Measurements from ENCODE around the gene RBM27. TPM values are rescaled to one million over a fixed set of nuclear protein-coding genes. Genes with fewer than 3 reads are reported as not detected.
A peak's percentile ranks its signal among the peaks of the same experiment; 100 is the strongest.

Gene RBM27
- total and polyA plus RNA-seq, 2 of the 4 experiments (the other 2 are of a cell fraction), result 7.7 to 19.2 TPM

GRCh38 chr5:146219243-146219642 lies 15.8 kb downstream of the RBM27 start:
- TF ChIP-seq RCOR1 (IDR thresholded peaks at IDR 0.05; ENCODE audit: insufficient replicate concordance, low read length), result no peak
- peak; percentile 61; the same call in 1 of the 2 replicates for TF ChIP-seq MAFK (IDR thresholded peaks at IDR 0.05; ENCODE audit: low read depth, low read length)
- no peak for TF ChIP-seq CEBPB (IDR thresholded peaks at IDR 0.05; ENCODE audit: low read depth, low read length)
- TF ChIP-seq MXI1 (IDR thresholded peaks at IDR 0.05; ENCODE audit: borderline replicate concordance, low read depth, low read length), result no peak
- TF ChIP-seq SMC3 (IDR thresholded peaks at IDR 0.05; ENCODE audit: low read depth, low read length), result no peak
- no peak for TF ChIP-seq USF2 (IDR thresholded peaks at IDR 0.05; ENCODE audit: low read depth, low read length)
- TF ChIP-seq ELK1 (IDR thresholded peaks at IDR 0.05; ENCODE audit: borderline replicate concordance, low read depth, low read length), result no peak
- H4K20me1 ChIP-seq (ENCODE audit: insufficient read depth, low read length), result peaks cover 28% of the 10 kb centered on the region
- H3K9ac ChIP-seq (ENCODE audit: low read depth, low read length), result no peak overlapping the region
- DNase-seq, result no peak
- dilution Hi-C loops (cut with HindIII; ENCODE audit: low sequenced_read_pairs, unreplicated experiment), result no loop called here
- H3K4me2 ChIP-seq (ENCODE audit: low read depth, low read length), result no peak overlapping the region
- H3K79me1 ChIP-seq (ENCODE audit: low read depth in 1 of 2, low read length in 2 of 2), result peaks cover 16 to 40% of the 10 kb centered on the region in 2 experiments
- no peak overlapping the region for H3K23ac ChIP-seq (ENCODE audit: low read depth, low read length)
- 0 out of 2 replicates have a peak, but pooled peaks cover 2% of the 10 kb centered on the region for H3K4me1 ChIP-seq (ENCODE audit: control insufficient read depth, insufficient read depth, low read length)
- CTCF ChIA-PET, result no interaction called here
- no peak overlapping the region for H2BK5ac ChIP-seq (ENCODE audit: low read depth, low read length, poor library complexity, severe bottlenecking)
- no peak overlapping the region for H3K14ac ChIP-seq (replicated peaks; ENCODE audit: low read depth, low read length)
- H3K4ac ChIP-seq (ENCODE audit: low read depth, low read length), result no peak overlapping the region
- no peak overlapping the region for H3K56ac ChIP-seq (ENCODE audit: extremely low read depth, insufficient read depth, low read length)
- no peak for ATAC-seq (ENCODE audit: low read depth)
- no peak overlapping the region for H2AK5ac ChIP-seq (ENCODE audit: low read depth, low read length)
- H3K18ac ChIP-seq (ENCODE audit: low read depth, low read length), result no peak overlapping the region
- H2AK9ac ChIP-seq (replicated peaks; ENCODE audit: low read depth, low read length, poor library complexity), result no peak overlapping the region
- H4K8ac ChIP-seq (ENCODE audit: low read depth in 2 of 2, low read length in 2 of 2), result no peak overlapping the region
- H3K4me3 ChIP-seq (ENCODE audit: insufficient read depth, low read depth, low read length), result no peak overlapping the region
- in situ Hi-C loops (cut with MboI; ENCODE audit: low sequenced_read_pairs), result no loop called here
- POLR2A ChIA-PET (ENCODE audit: unreplicated experiment), result no interaction called here
- no TSS peak for BruUV-seq (replicated peaks)
- intact Hi-C loops (cut with micrococcal nuclease), result no loop called here
- no peak overlapping the region for H4K5ac ChIP-seq (ENCODE audit: low read depth, low read length)
- no peak overlapping the region for H4K91ac ChIP-seq (ENCODE audit: insufficient read depth, low read depth, low read length)
- H3K9me3 ChIP-seq (ENCODE audit: control insufficient read depth, insufficient read depth, low read length), result no peaks in the 10 kb centered on the region
- no peaks in the 10 kb centered on the region for H3K9me1 ChIP-seq (ENCODE audit: insufficient read depth, low read length)
- H3K27me3 ChIP-seq (ENCODE audit: control insufficient read depth, insufficient read depth, low read length), result no peaks in the 10 kb centered on the region
- H3K36me3 ChIP-seq (ENCODE audit: control insufficient read depth, insufficient read depth, low read length), result 0 out of 2 replicates have a peak, but pooled peaks cover 2% of the 10 kb centered on the region
- H2BK120ac ChIP-seq (ENCODE audit: low read depth, low read length), result no peak overlapping the region
- H2BK15ac ChIP-seq (ENCODE audit: low read depth, low read length), result no peak overlapping the region
- H2BK20ac ChIP-seq (ENCODE audit: low read depth, low read length), result no peak overlapping the region
- H3K27ac ChIP-seq (ENCODE audit: insufficient read depth, low read length), result no peak overlapping the region
- no peak overlapping the region for H2AFZ ChIP-seq (replicated peaks; ENCODE audit: low read length, poor library complexity)

All from IMR-90 (cell line).